ENCODE measurements around the gene TMEM165.
A peak's percentile ranks its signal among the peaks of the same experiment; 100 is the strongest.
"Not testable (repeated sequence)": the region's sequence is repeated elsewhere in the genome, so short reads cannot be mapped to it uniquely, and the experiment has no call there.

Gene TMEM165, protein sequence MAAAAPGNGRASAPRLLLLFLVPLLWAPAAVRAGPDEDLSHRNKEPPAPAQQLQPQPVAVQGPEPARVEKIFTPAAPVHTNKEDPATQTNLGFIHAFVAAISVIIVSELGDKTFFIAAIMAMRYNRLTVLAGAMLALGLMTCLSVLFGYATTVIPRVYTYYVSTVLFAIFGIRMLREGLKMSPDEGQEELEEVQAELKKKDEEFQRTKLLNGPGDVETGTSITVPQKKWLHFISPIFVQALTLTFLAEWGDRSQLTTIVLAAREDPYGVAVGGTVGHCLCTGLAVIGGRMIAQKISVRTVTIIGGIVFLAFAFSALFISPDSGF

DNA sequence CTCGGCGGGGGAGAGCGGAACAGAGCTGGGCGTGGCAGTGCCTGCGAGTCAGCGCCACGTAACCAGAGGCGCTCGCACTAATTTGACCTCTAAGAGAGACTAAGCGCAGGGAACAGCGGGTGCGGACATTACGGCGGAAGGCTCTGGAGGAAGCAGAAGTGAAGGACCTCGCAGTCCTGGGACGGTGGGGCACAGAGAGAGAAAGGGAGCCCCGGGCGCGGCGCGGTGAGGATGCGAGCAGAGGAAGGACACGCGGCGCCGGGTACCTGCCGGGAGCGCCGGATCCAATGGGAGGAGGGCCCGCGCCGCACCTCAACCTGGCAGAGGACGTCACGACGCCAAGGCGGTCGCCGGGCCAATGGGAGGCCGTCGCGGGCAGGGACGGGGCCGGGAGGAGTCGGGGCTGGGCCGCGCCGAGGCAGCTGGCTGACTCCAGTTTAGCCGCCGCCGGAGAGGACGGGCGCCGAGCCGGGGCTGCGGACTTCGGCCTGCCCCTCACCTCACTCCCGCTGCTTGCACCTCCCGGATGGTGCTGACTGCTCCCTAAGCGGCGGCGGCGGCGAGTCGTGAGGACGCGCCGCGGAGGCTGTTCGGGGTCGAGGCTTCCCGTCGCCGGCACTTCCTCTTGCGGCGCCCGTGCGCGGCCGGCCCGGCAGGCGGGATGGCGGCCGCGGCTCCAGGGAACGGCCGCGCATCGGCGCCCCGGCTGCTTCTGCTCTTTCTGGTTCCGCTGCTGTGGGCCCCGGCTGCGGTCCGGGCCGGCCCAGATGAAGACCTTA, at the start of gene TMEM165:
TSS of gene TMEM165 (plus strand) at position 429 of the 779 bp plus-strand sequence. CDS start at position 662, 233 bp downstream.
- DNase-seq (ENCODE audit: low read depth in 2 of 2) = peak; percentile 57 to 59

DNA sequence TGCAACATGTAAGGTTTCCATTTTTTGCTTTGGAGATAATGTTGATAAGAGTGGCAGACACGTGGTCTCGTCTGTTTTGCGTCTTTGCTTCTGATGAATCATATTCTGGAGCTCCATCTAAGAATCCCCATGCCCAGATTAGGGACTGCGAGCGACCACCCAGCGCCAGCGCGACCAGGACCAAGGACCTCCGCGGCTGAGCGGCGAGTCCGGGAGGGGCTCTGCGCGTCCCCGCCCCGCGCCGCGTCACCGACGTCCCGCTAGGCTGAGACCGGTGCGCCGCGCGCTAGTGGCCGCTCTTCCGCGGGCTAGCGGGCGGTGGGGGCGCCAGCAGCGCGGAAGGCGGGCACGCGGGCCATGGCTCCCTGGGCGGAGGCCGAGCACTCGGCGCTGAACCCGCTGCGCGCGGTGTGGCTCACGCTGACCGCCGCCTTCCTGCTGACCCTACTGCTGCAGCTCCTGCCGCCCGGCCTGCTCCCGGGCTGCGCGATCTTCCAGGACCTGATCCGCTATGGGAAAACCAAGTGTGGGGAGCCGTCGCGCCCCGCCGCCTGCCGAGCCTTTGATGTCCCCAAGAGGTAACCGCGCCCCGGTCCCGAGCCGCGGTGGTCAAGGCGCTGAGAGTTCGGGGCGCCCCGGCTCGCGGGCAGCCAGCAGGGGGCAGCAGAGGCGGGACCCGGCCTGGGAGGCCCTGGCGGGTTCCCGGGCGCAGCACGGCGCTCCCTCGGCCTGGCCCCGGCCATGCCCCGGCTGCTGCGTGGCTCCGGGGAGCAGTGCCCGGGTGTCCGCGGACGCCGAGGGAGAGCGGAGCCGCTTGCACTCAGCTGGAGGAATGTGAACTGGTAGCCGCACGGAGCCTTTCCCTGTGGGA, 49.5 kb upstream of the TMEM165 start, which contains the start of gene SRD5A3:
TSS of gene SRD5A3 (plus strand) at position 263 of the 871 bp plus-strand sequence. CDS start at position 358, 95 bp downstream.
- peak in 1 of 2 experiments; percentile 23 for DNase-seq (ENCODE audit: low read depth in 2 of 2)

DNA sequence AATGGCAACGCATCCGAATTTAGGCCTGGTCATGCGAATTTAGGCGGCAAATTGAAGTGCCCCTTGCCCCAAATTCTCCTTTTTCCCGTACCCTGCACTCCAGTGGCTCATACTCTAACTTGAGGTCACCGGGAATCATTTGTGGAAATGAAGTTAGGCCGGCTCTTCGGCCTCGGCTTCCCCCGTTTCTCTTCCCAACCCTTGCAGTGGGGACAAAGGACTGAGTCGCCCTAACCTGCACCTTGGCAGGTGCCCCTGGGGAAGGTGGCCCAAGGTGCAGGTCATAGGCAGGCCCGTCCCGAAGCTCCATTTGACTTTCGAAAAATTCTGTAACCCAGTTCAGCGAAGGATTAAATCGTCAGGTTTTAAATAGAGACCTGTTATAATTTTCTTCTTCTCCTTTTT, 48.9 kb upstream of the TMEM165 start:
- DNase-seq (ENCODE audit: low read depth in 2 of 2) = no peak

DNA sequence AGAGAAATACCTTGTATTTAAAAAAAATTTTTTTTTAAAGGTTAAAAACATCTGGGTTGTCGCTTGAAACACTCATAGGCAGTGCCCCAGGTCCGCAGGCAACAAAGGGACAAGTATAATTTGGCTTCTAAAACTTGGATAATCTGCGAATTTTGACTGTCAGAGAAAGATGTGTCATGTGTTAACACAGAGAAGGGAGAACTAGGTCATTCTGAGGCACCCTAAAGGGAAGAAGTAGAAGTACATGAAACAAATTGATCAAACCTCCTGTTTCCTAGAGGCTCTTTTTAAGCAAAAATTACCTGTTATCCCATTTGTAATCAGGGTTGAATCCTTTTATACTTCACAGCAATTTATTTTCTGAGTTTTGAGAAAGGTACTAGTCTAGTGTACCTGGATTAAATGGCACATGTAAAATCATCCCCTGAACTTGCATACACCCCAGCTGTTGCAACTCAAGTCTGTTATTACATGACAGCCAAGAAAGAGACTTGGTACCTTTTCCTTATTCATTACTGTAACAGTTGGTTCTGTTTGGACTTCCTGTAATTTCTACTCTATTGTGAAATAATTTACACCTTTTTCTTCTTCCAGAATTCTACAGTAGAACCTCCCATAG, 48.0 kb upstream of the TMEM165 start:
- no peak for DNase-seq (ENCODE audit: low read depth in 2 of 2)

DNA sequence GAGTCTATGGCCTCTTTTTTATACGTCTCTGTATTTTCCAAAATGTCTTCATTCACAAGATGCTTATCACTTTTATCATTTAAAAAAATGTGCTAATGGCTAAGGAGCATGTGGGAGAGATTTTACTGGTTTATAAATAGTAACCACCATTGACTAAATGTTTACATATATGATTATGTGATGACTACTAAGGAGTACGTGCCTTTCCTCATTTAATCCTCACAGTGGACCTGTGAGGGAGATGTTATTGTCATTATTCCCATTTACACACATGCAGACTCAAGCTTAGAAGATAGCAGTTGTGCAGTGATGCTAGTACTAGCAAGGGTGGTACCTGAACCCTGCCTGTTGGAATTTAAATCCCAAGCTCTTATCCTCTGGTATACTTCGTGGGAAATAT, 47.3 kb upstream of the TMEM165 start:
- peak in 1 of 2 experiments; percentile 38 for DNase-seq (ENCODE audit: low read depth in 2 of 2)

DNA sequence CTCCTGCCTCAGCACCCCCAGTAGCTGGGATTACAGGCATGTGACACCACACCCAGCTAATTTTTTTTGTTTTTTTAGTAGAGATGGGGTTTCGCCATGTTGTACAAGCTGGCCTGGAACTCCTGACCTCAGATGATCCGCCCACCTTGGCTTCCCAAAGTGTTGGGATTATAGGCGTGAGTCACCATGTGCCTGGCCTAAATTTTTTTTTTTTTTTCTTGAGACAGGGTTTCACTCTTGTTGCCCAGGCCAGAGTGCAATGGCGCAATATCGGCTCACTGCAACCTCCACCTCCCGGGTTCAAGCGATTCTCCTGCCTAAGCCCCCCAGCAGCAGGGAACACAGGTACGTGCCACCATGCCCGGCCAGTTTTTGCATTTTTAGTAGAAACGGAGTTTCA, 44.9 kb upstream of the TMEM165 start:
- not testable (repeated sequence) for DNase-seq (ENCODE audit: low read depth in 2 of 2)

DNA sequence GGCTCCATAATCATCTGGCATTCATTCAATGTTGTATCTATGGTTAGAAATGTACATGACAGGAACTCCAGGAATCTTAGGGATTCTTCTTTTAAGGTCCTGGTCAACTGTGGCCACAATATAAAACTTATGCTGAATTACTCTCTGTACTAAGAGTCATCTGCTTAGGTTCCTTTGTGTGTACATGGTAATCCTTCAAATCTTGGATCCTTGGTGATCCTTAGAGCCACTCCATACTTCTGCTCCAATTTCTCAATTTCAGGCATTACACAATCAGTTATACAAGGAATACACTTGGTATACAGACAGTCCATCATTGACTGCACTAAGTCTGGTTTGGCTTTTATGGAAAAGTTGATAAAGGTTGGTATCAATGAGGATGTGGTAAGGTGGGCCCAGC, 43.9 kb upstream of the TMEM165 start:
- DNase-seq (ENCODE audit: low read depth in 2 of 2) = no peak

DNA sequence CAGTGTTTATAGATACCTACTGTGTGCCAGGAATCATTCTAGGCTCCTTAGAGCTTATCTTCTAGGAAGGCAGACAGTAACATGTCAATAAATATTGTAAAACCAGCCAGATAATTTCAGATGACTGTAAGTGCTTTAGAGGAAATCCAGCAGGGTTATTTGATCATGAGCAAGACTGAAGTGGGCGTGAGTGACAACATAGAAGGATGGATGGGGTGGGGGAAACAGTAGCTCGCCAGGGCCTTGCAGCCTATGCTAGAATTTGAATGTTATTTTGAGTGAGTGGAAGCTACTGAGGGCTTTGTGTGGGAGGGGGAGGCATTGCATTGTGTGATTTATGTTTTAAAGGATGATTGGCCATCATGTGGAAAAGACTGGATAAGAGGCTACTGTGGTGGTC, 43.0 kb upstream of the TMEM165 start:
- no peak for DNase-seq (ENCODE audit: low read depth in 2 of 2)

DNA sequence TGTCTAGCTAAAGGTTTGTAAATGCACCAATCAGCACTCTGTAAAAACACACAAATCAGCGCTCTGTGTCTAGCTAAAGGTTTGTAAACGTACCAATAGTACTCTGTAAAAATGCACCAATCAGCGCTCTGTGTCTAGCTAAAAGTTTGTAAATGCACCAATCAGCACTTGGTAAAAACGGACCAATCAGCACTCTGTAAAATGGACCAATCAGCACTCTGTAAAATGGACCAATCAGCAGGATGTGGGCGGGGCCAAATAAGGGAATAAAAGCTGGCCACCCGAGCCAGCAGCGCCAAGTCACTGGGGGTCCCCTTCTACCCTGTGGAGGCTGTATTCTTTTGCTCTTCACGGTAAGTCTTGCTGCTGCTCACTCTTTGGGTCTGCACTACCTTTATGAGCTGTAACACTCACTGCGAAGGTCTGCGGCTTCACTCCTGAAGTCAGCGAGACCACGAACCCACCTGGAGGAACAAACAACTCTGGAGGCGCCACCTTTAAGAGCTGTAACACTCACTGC, 42.5 kb upstream of the TMEM165 start:
- DNase-seq (ENCODE audit: low read depth in 2 of 2) = not testable (repeated sequence)

DNA sequence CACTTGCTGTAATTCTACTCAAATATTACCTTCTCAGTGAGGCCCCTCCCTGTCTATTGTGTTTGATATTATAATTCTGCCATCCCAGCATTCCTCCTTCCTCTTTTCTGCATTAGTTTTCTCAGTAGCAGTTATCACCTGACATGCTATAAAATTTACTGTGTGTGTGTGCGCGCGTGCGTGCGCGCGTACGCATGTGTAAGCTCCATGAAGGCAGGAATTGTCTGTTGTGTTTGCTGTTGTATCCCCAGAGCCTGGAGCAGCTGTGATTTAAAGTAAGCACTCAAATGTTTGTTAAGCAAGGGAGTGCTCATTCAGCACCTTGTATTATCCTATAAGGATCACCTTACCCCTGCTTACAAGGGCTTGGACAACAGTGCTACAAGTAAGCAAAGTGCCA, 41.1 kb upstream of the TMEM165 start:
- DNase-seq (ENCODE audit: low read depth in 2 of 2) = no peak

DNA sequence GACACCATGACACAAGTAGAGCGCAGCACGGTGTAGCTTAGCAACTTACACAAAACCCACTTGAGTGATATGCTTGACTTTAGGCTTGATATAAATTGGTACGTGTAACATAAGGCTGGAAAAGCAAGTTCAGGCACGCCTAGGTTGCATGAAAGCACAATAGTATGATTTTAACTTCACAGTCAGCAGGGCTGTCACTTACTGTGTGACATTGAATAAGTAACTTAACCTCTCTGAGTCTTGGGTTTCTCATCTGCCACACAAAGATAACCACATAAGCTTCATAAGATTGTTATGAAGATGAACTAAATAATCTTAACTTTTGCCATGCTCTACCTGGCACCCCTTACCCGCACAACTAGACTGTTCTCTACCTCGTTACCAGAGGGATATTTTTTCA, 40.2 kb upstream of the TMEM165 start:
- no peak for DNase-seq (ENCODE audit: low read depth in 2 of 2)

DNA sequence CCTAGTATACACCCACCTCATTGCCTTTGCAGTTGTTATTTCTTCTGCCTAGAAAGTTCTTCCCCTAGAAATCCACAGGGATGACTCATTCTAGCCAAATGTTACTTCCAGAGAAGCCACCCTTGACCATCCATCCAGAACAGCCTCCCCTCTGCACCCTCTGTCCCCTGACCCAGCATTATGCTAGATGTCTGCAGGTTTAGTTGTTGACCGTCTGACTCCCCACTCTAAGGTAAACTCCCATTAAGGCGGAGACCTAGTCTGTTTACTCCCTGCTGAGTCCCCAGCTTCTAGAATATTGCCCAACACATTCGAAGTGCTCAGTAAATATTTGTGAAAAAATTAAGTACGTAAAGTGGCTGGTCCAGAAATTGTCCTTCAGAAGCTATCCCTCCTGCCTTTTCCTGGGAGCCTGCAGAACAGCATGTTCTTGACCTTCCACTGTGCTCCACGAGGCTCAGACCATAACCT, 38.7 kb upstream of the TMEM165 start:
- DNase-seq (ENCODE audit: low read depth in 2 of 2) = no peak

DNA sequence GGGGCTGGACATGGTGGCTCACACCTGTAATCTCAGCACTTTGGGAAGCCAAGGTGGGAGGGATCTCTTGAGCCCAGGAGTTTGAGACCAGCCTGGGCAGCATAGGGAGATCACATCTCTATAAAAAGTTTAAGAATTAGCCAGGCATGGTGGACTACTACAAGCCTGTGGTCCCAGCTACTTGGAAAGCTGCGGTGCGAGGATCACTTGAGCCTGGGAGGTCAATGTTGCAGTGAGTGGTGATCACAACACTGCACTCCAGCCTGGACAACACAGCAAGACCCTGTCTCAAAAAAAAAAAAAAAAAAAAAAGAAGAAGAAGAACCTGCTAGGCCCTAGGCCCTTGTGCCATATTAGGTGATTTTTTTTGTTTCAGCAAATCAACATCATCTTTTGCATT, 37.5 kb upstream of the TMEM165 start:
- DNase-seq (ENCODE audit: low read depth in 2 of 2) = no peak

DNA sequence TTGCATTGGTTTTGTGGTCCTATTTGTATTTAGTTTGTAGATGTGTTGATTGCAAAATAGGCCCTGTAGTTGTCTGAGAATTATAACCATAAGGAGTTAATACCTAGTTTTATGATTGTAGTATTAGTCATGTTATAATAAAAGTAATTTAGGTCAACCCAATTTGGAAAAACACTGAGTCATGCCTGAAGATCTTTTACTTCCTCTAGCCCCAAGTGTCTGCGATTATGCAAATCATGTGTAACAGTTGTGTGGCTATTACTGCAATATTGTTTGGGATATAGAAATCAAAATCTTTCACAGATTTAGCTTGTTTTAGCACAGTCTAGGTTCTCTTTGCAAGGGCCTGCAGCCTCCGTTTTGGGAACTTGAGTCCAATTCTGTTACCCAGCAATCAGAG, 37.1 kb upstream of the TMEM165 start:
- DNase-seq (ENCODE audit: low read depth in 2 of 2) = peak; percentile 86 to 89

DNA sequence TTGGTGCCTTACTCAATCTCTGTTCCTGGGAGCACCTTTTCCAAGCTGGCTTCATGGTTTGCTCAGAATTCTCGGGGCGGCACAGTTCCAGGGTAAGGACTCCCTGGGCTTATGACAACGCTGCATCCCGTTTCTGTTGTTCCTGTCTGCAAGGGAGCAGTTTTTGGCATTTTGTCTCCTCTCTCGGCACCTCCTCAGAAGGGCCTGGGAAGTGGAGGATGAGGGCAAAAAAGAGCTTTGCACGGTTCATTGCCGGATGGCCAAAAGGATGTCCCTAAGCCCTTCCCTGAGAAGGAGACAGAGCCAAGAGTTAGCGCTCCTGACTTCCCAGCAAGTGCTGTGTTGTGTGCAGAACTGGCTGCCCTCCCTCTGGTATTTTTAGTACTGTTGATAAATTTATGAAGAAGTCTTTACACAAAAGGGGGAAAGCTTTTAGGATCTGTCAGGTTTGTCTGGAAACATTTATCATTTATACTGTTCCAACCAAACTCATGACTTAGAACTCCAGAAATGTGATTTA, 36.3 kb upstream of the TMEM165 start:
- DNase-seq (ENCODE audit: low read depth in 2 of 2) = peak; percentile 41 to 53

DNA sequence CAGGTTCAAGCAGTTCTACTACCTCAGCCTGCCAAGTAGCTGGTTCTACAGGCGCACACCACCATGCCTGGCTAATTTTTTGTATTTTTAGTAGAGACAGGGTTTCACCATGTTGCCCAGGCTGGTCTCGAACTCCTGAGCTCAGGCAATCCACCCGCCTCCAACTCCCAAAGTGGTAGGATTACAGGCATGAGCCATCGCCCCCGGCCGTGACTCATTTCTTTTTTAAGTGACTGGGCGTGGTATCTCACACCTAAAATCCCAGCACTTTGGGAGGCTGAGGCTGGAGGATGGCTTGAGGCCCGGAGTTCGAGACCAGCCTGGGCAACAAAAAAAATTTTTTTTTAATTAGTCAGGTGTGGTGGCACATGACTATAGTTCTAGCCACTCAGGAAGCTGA, 32.8 kb upstream of the TMEM165 start:
- DNase-seq (ENCODE audit: low read depth in 2 of 2) = not testable (repeated sequence)

DNA sequence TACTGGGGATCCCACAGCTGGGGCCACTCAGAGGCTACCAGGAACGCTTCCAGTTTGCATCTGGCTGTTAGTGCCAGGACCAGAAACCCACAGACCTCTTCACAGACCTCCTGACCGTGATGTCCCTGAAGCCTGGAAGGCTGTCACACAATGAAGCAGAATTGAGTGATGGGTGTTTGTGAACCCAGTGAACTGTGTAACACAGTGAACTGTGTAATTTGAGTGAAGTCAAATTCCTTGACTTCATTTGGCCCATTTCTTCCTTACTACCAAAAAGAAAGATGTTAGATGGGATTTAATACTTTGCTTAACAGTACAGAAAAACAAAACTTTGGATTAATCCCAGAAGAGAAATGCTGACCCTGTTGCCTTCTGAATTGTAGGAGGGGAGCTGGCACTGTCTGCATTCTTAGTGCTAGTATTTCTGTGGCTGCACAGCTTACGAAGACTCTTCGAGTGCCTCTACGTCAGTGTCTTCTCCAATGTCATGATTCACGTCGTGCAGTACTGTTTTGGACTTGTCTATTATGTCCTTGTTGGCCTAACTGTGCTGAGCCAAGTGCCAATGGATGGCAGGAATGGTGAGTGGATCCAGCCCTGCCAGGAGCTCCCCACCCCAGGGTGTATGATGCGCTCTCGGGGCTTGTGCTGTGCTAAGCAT, 31.9 kb upstream of the TMEM165 start:
- no peak for DNase-seq (ENCODE audit: low read depth in 2 of 2)

DNA sequence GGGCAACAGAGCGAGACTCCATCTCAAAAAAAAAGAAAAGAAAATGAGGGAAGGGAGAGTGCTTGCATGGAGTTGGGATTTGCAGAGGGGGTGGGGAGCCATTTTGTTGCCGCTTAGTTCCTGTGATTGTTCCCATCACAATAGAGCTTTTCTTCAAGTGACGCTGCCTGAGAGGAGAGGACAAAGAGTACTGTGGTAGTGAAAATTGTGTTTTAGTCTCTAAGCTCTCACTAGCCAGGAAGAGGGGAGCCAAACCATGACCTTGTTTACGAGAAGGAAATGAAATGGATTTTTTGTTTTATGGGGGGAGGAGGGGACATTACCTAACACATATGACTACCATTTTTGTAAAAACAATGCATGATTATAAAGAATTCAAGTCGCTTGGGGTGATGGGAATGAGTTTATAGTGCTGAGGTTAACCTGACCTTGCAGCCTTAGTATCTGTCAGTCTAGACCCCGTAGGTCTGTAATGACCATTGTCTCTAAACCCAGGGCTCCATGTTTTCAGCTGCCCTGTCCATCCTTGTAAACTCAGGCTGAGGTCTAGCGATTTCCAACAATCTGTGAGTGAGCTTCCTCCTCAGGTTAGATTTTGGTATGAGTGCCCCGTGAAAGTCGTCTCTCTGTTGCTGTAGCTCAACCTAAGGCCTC, 30.9 kb upstream of the TMEM165 start:
- DNase-seq (ENCODE audit: low read depth in 2 of 2) = no peak

DNA sequence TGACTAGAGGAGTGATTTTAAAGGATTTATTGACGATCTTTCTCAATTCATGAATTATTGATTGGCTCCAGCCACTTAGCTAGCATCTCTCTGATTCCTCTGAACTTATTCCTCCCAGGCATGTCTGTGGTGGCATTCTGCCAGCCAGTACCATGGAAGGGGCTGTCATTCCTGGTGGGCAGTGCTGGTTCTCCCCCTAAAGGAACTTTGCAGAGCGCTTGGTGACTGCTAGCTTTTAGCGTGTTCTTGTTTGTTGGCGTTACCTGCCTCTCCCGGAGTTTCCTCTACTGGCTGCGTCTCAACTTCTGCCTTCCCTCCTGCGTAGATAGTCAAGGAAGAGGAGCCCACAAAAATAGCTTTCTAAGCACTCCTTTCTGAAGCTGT, 30.4 kb upstream of the TMEM165 start:
- no peak for DNase-seq (ENCODE audit: low read depth in 2 of 2)

DNA sequence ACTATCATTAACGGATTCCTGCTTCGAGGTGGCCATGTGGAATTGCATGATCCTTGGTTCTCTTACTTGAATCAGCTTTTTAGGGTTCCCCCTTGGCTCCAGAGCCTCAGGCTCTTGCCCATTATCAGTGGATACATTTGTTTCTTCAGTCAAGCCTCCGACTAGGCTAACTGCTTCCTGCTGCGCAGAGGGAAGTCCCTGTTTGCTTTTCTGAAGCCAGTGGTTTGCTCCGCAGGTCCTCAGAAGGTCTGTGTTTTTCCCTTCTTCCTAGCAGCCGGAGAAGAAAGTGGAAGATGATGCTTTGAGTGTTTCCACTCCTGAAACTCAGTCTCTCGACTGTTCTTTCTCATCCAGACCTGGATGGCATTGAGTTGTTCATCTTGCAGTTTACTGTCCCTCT, 29.1 kb upstream of the TMEM165 start:
- DNase-seq (ENCODE audit: low read depth in 2 of 2) = no peak

Data from fibroblast of skin of left quadriceps (primary cell).